ENCODE measurements around the gene CSMD2.

The CSMD2 gene

DNA sequence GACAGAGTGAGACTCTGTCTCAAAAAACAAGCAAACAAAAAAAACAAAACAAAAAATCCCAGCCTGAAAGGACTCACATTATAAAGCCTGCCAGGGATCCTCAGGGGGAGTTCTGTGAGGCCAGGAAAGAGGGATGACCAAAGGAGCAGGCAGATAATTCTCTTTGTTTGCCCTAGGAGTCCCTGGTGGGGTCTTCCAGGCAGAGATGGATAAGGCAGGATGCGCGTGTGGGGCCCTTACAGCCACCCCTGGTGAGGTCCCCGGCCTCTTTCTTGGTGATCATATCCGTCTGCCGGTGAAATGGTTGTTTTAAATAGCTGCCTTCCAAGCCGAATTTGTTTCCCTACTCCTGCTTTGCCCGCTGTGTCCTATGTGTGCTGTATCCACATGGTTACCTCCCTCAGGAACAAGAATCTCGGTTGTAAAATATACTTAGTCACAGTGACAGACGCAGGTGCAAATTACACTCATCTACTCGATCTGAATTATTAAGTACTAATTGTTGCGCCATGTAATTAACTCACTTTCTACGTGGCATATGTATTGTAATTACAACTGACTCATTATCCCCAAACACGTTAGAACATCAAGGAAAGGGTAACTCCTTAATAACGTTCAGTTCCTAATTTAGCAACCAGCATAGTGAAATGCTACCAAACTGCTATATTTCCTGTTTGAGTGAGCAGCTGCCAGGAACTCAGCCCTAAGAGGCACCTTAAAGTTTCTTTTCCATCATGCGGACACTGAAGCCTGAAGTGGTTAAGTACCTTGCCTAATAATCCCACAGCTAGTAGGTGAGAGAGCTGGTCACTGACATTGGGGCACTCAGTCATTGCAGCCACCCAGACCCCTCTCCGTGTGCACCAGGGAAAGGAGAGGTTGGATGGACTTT, 586.2 kb downstream of the CSMD2 start:
- H3K4me3 ChIP-seq (ENCODE audit: low read length): no peak overlapping the region
- no peak for DNase-seq (ENCODE audit: low read depth, low spot score)
- H3K27me3 ChIP-seq (ENCODE audit: control insufficient read depth, insufficient read depth, low read length): no peaks in the 10 kb centered on the region
- H3K36me3 ChIP-seq (ENCODE audit: control insufficient read depth, insufficient read depth, low read length): no peaks in the 10 kb centered on the region
- no peaks in the 10 kb centered on the region; the same call in 1 of the 2 replicates for H3K4me1 ChIP-seq (ENCODE audit: control insufficient read depth, insufficient read depth, low read length)
- H3K9me3 ChIP-seq (ENCODE audit: control insufficient read depth, insufficient read depth, low read length): no peaks in the 10 kb centered on the region
- no CpG with 5 or more reads among the region's 16 CpGs for WGBS (ENCODE audit: insufficient coverage, insufficient read length)
- H3K27ac ChIP-seq (ENCODE audit: low read length): no peak overlapping the region

DNA sequence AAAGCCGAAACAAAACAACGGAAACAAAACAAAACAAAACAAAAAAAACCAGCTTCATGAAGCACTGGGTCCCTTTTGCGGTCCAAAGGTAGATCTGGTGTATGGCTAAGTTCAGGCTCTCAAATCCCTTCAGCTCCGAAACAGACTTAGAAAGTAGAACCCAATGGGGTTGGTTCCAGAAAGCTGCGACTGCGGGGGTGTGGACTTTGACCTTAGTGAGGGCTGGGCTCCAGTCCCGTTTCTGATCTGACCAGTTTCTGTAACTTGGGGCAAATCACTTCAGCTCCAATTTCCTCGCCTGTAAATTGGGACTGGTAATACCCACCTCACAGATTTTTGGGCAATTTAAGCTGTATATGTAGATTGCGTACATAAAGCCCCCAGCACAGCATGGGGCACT, 587.4 kb downstream of the CSMD2 start:
- Histone ChIP-seq H3K36me3 (ENCODE audit: control insufficient read depth, insufficient read depth, low read length) (no peaks in the 10 kb centered on the region), H3K27me3 (ENCODE audit: control insufficient read depth, insufficient read depth, low read length) (no peaks in the 10 kb centered on the region), H3K9me3 (ENCODE audit: control insufficient read depth, insufficient read depth, low read length) (no peaks in the 10 kb centered on the region), H3K27ac (ENCODE audit: low read length) (no peak overlapping the region), H3K4me3 (ENCODE audit: low read length) (no peak overlapping the region), H3K4me1 (ENCODE audit: control insufficient read depth, insufficient read depth, low read length) (no peaks in the 10 kb centered on the region; the same call in 1 of the 2 replicates)
- no CpG with 5 or more reads among the region's 9 CpGs for WGBS (ENCODE audit: insufficient coverage, insufficient read length)
- no peak for DNase-seq (ENCODE audit: low read depth, low spot score)

DNA sequence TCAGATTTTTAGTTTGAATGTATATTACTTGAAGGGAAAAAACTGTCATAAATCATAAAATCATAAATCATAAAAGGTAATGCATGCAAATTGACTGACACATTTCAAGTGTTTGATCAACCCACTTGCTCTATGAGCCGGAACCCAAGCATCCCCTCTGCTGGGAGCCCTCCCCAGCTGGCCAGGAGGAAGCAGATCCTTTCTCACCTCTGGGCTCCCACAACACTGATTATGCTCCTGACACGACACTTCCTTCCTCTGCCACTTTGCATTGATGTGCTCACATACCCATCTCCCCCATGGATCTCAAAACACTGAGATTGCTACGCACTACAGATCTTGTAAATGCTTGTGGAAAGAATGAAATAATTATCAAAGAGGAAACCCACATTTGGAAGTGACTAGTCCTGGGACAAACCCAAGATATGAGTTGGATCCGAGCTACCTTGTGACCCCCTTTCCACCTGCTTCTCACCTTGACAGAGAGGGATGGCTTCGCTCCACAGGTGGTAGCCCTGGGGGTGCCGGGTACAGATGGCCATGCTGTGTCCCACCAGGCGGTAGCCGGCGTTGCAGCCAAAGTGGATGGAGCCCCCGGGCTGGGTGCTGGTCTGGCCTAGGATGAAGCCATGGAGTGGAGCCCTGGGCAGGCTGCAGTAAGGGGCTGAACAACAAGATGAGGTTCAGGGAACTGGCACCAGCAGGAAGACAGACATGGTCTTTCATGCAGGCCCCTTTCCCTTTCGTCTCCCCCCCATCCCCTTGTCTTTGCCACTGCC, 588.0 kb downstream of the CSMD2 start:
- DNase-seq (ENCODE audit: low read depth, low spot score): no peak
- no CpG with 5 or more reads among the region's 11 CpGs for WGBS (ENCODE audit: insufficient coverage, insufficient read length)
- no peaks in the 10 kb centered on the region for H3K27me3 ChIP-seq (ENCODE audit: control insufficient read depth, insufficient read depth, low read length)

DNA sequence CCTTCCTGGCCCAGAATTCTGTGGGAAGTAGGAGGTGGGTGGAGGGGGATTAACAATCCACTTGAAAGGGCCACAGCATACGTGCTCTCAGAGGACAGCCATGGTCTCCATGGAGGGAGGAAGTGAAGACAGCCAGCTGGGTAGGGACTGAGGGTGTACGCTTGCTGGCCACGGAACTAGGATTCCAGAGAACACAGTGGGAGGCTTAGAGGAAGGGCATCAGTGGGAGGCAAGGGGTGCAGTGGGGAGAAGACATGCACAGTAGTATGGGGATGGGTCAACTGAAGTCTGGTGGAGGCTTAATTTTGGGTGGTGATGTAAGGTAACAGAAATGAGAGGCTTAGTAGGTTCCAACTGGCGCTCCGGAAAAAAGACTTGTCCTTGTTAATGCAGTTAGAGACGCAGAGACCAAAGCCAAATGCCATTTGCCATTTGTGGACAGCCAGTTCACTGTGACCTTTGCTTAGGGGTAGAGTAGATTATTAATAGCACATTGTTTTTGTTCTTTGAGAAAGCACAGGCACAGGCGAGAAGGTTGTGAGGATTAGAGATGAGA, 589.6 kb downstream of the CSMD2 start:
- no peak overlapping the region for H3K4me3 ChIP-seq (ENCODE audit: low read length)

More for the DNA sequence above, 588.0 kb downstream of the CSMD2 start:
- Histone ChIP-seq H3K9me3 (ENCODE audit: control insufficient read depth, insufficient read depth, low read length) (no peaks in the 10 kb centered on the region), H3K4me1 (ENCODE audit: control insufficient read depth, insufficient read depth, low read length) (no peaks in the 10 kb centered on the region; the same call in 1 of the 2 replicates), H3K36me3 (ENCODE audit: control insufficient read depth, insufficient read depth, low read length) (no peaks in the 10 kb centered on the region), H3K4me3 (ENCODE audit: low read length) (no peak overlapping the region), H3K27ac (ENCODE audit: low read length) (no peak overlapping the region)

DNA sequence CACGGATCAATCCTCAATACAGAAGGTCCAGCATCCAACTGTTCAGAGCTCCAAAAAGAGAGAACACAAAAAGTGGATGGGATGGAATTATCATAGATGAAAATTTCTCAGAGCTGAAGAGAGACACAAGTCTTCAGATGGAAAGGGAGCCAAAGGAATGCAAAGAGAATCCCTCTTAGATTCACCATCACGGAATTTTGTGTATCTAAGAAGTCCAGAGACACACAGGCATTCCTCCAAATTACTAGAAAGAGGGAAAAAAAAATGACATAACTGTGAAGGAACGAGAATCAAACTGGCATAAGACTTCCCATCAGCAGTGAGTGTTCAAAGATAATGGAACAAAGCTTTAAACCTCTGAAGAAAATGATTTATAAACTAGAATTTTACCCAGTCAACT, 591.4 kb downstream of the CSMD2 start:
- Histone ChIP-seq H3K36me3 (ENCODE audit: control insufficient read depth, insufficient read depth, low read length) (0 out of 2 replicates have a peak, but pooled peaks cover 3% of the 10 kb centered on the region), H3K4me1 (ENCODE audit: control insufficient read depth, insufficient read depth, low read length) (no peaks in the 10 kb centered on the region; the same call in 1 of the 2 replicates), H3K27me3 (ENCODE audit: control insufficient read depth, insufficient read depth, low read length) (no peaks in the 10 kb centered on the region)

More for the DNA sequence above, 589.6 kb downstream of the CSMD2 start:
- Histone ChIP-seq H3K4me1 (ENCODE audit: control insufficient read depth, insufficient read depth, low read length) (no peaks in the 10 kb centered on the region; the same call in 1 of the 2 replicates), H3K36me3 (ENCODE audit: control insufficient read depth, insufficient read depth, low read length) (no peaks in the 10 kb centered on the region), H3K27me3 (ENCODE audit: control insufficient read depth, insufficient read depth, low read length) (no peaks in the 10 kb centered on the region), H3K9me3 (ENCODE audit: control insufficient read depth, insufficient read depth, low read length) (no peaks in the 10 kb centered on the region), H3K27ac (ENCODE audit: low read length) (no peak overlapping the region)
- WGBS (ENCODE audit: insufficient coverage, insufficient read length): no CpG with 5 or more reads among the region's 7 CpGs
- DNase-seq (ENCODE audit: low read depth, low spot score): no peak

DNA sequence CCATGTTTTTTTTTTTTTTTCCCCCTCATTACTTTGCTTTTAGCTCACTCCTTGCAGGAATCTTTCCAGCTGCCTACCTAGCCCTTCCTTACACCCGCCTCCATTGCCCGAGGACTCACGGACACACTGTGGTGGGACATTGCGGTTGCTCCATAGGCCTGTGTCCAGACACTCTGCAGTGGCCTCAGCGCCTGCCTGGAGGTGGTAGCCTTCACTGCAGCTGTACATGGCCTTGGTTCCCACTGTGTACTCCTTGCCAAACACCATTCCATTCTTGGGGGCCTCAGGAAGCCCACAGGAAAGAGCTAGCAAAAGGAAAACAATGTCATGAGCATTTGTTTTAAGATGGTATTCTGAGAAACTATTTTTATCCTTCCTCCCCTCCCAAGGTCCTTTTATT, 592.6 kb downstream of the CSMD2 start:
- Histone ChIP-seq H3K9me3 (ENCODE audit: control insufficient read depth, insufficient read depth, low read length) (no peaks in the 10 kb centered on the region), H3K4me1 (ENCODE audit: control insufficient read depth, insufficient read depth, low read length) (no peaks in the 10 kb centered on the region; the same call in 1 of the 2 replicates), H3K4me3 (ENCODE audit: low read length) (no peak overlapping the region), H3K27ac (ENCODE audit: low read length) (no peak overlapping the region), H3K36me3 (ENCODE audit: control insufficient read depth, insufficient read depth, low read length) (0 out of 2 replicates have a peak, but pooled peaks cover 3% of the 10 kb centered on the region), H3K27me3 (ENCODE audit: control insufficient read depth, insufficient read depth, low read length) (no peaks in the 10 kb centered on the region)
- no CpG with 5 or more reads among the region's 5 CpGs for WGBS (ENCODE audit: insufficient coverage, insufficient read length)
- no peak for DNase-seq (ENCODE audit: low read depth, low spot score)

More for the DNA sequence above, 591.4 kb downstream of the CSMD2 start:
- WGBS (ENCODE audit: insufficient coverage, insufficient read length): no CpG with 5 or more reads among the region's 3 CpGs
- Histone ChIP-seq H3K9me3 (ENCODE audit: control insufficient read depth, insufficient read depth, low read length) (no peaks in the 10 kb centered on the region), H3K27ac (ENCODE audit: low read length) (no peak overlapping the region), H3K4me3 (ENCODE audit: low read length) (no peak overlapping the region)
- no peak for DNase-seq (ENCODE audit: low read depth, low spot score)

DNA sequence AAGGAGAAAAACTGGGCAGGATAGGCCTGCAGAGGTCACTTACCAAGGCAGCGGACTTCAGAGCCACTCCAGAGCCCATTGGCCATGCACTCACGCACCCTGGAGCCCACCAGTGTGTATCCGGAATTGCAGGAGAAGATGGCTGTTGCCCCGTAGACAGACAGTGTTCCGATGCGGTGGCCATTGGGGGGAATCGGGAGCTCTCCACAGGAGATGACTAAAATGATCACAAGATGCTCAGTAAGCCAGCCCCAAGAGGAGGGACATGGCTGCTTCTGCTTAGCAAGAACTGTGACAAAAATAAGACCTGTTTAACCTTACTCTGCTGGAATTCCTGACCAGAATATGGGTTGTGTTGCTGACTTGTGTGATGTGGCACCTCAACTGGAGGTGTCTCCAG, 595.7 kb downstream of the CSMD2 start:
- Histone ChIP-seq H3K4me3 (ENCODE audit: low read length) (no peak overlapping the region), H3K27me3 (ENCODE audit: control insufficient read depth, insufficient read depth, low read length) (no peaks in the 10 kb centered on the region), H3K9me3 (ENCODE audit: control insufficient read depth, insufficient read depth, low read length) (no peaks in the 10 kb centered on the region), H3K4me1 (ENCODE audit: control insufficient read depth, insufficient read depth, low read length) (no peaks in the 10 kb centered on the region), H3K36me3 (ENCODE audit: control insufficient read depth, insufficient read depth, low read length) (0 out of 2 replicates have a peak, but pooled peaks cover 3% of the 10 kb centered on the region), H3K27ac (ENCODE audit: low read length) (no peak overlapping the region)
- WGBS (ENCODE audit: insufficient coverage, insufficient read length): no CpG with 5 or more reads among the region's 7 CpGs
- no peak for DNase-seq (ENCODE audit: low read depth, low spot score)

DNA sequence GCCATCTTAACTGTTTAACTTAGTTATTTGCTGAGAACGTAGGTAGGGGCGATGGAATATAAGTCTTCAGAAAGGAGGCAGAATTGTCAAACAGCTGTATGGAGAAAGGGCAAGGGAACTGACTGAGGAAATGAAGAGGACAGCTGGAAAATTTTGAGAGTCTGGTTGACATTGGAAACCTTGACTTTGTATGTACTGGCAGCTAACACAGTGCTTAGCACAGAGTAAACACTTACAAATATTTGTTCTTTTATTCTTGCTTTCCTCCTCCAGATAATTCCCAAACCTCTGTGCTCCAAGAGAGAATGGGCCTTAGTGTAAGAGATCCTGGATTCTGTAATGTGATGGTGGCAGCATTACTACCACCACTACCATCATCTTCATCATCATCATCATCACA, 601.3 kb downstream of the CSMD2 start:
- WGBS (ENCODE audit: insufficient coverage, insufficient read length): no CpG with 5 or more reads among the region's 2 CpGs
- Histone ChIP-seq H3K4me3 (ENCODE audit: low read length) (no peak overlapping the region), H3K27me3 (ENCODE audit: control insufficient read depth, insufficient read depth, low read length) (no peaks in the 10 kb centered on the region), H3K27ac (ENCODE audit: low read length) (no peak overlapping the region), H3K4me1 (ENCODE audit: control insufficient read depth, insufficient read depth, low read length) (no peaks in the 10 kb centered on the region), H3K36me3 (ENCODE audit: control insufficient read depth, insufficient read depth, low read length) (no peaks in the 10 kb centered on the region; the same call in 1 of the 2 replicates), H3K9me3 (ENCODE audit: control insufficient read depth, insufficient read depth, low read length) (no peaks in the 10 kb centered on the region)
- DNase-seq (ENCODE audit: low read depth, low spot score): no peak

DNA sequence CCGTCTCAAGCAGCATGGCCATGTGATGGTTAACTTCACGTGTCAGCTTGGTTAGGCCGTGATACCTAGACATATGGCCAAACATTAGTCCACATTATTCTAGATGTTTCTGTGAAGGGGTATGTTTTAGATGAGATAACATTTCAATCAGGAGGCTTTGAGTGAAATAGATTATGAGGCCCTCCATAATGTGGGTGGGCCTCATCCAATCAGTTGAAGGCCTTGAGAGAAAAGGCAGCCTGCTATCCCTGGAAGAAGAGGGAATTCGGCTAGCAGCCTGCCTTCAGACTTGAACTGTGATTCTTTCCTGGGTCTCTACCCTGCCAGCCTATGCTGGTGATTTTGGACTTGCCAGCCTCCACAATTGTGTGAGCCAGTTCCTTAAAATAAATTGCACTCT, 602.5 kb downstream of the CSMD2 start:
- DNase-seq (ENCODE audit: low read depth, low spot score): no peak
- H3K27ac ChIP-seq (ENCODE audit: low read length): no peak overlapping the region
- H3K27me3 ChIP-seq (ENCODE audit: control insufficient read depth, insufficient read depth, low read length): no peaks in the 10 kb centered on the region
- H3K36me3 ChIP-seq (ENCODE audit: control insufficient read depth, insufficient read depth, low read length): no peaks in the 10 kb centered on the region; the same call in 1 of the 2 replicates
- no CpG with 5 or more reads among the region's 4 CpGs for WGBS (ENCODE audit: insufficient coverage, insufficient read length)
- H3K4me1 ChIP-seq (ENCODE audit: control insufficient read depth, insufficient read depth, low read length): no peaks in the 10 kb centered on the region
- H3K9me3 ChIP-seq (ENCODE audit: control insufficient read depth, insufficient read depth, low read length): no peaks in the 10 kb centered on the region
- no peak overlapping the region for H3K4me3 ChIP-seq (ENCODE audit: low read length)

DNA sequence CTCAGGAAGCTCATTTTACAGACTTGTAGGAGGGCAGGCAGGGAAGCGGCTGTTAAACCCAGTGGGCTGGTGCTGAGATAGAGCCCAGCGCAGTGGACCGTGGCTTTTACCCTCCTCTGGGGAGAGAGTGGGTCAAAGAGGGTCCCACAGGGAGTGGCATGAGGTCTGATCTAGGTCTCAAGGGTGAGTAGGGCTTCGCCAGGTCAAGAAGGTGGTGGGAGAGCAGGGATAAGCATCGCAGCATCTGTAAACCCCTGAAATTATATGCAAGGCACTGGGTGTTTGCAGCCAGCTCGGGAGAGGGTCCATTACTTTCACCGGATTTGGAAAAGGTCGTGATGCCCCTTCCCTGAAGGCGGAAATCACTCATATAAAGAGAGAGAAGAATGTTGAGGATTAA, 603.5 kb downstream of the CSMD2 start:
- WGBS (ENCODE audit: insufficient coverage, insufficient read length): no CpG with 5 or more reads among the region's 9 CpGs
- Histone ChIP-seq H3K27me3 (ENCODE audit: control insufficient read depth, insufficient read depth, low read length) (no peaks in the 10 kb centered on the region), H3K4me1 (ENCODE audit: control insufficient read depth, insufficient read depth, low read length) (no peaks in the 10 kb centered on the region), H3K27ac (ENCODE audit: low read length) (no peak overlapping the region), H3K4me3 (ENCODE audit: low read length) (no peak overlapping the region), H3K9me3 (ENCODE audit: control insufficient read depth, insufficient read depth, low read length) (no peaks in the 10 kb centered on the region), H3K36me3 (ENCODE audit: control insufficient read depth, insufficient read depth, low read length) (no peaks in the 10 kb centered on the region; the same call in 1 of the 2 replicates)
- no peak for DNase-seq (ENCODE audit: low read depth, low spot score)

Data from iPS DF 6.9 (cell line).